Endothelial cell of umbilical vein (primary cell): ENCODE results near the gene CPA1. TPM values are rescaled to one million over a fixed set of nuclear protein-coding genes. Genes with fewer than 3 reads are reported as not detected.

ENCODE experiments used
- BruUV-seq: library from RNA; stranded (reverse); fragments of 400-500 nt; replicated peaks from 2 replicates; lab custom pipeline; 2021; lab: Mats Ljungman, UMichigan
- CTCF ChIA-PET: fragments of 300-600, 350-600 bp; sonication (Branson Sonifier 250); formaldehyde crosslinking; loops from one replicate; lab custom pipeline; 2021; ENCODE audit warnings: antibody characterized with exemption, inconsistent platforms; lab: Charles Lee
- POLR2A ChIA-PET: fragments of 300-600, 350-600 bp; sonication (Branson Sonifier 250); formaldehyde crosslinking; loops from one replicate; lab custom pipeline; 2021; ENCODE audit warnings: antibody characterized with exemption, inconsistent platforms; lab: Charles Lee
- DNase-seq: peaks from one replicate; pipeline ENCODE4 v3.0.0-alpha.2; 2011; ENCODE audit warnings: low read depth, low spot score
- FAIRE-seq: peaks from 2 replicates; lab custom pipeline; 2011; peaks lifted over from hg19 to GRCh38; lab: Jason Lieb, UNC
- H2AFZ ChIP-seq: 2 replicates; pipeline ENCODE4 v1.6.0; 2012; ENCODE audit warnings: low read depth, low read length, control low read depth, inconsistent platforms
- H3K27ac ChIP-seq: 2 replicates; pipeline ENCODE4 v1.5.1; 2011; ENCODE audit warnings: low read depth, mild to moderate bottlenecking, control low read depth, low read length, moderate library complexity; ENCODE audit not compliant: insufficient read depth
- H3K27me3 ChIP-seq, 2 experiments: 2 replicates each; pipeline versions ENCODE4 v1.6.0 to v1.6.1; 2011; ENCODE audit warnings: low read length in 2 of 2, mixed read lengths in 1 of 2; ENCODE audit not compliant: control insufficient read depth in 2 of 2, insufficient read depth in 2 of 2
- H3K36me3 ChIP-seq, 2 experiments: 2 replicates in 1 of 2; 3 replicates in 1 of 2; pipeline ENCODE4 v1.5.1; 2011; ENCODE audit warnings: low read length in 2 of 2, mild to moderate bottlenecking in 1 of 2, moderate library complexity in 1 of 2; ENCODE audit not compliant: control insufficient read depth in 2 of 2, insufficient read depth in 2 of 2; ENCODE audit errors: extremely low read depth in 1 of 2
- H3K4me1 ChIP-seq: 3 replicates; pipeline ENCODE4 v1.5.1; 2011; ENCODE audit warnings: mild to moderate bottlenecking, low read length; ENCODE audit not compliant: control insufficient read depth, insufficient read depth; ENCODE audit errors: extremely low read depth
- H3K4me2 ChIP-seq: 2 replicates; pipeline ENCODE4 v1.6.1; 2011; ENCODE audit warnings: low read length, control low read depth, mixed read lengths; ENCODE audit not compliant: insufficient read depth
- H3K4me3 ChIP-seq, 3 experiments: fragments of 200-600 bp in 1 of 3; sonication (generic), shearing (Covaris generic) in 1 of 3; replicated peaks in 1 of 3; 2 replicates each; pipeline ENCODE4 v1.5.1; 2011 to 2016; ENCODE audit warnings: control low read depth in 3 of 3, low read length in 3 of 3, mild to moderate bottlenecking in 2 of 3, inconsistent platforms in 1 of 3, low read depth in 1 of 3, moderate library complexity in 1 of 3; ENCODE audit not compliant: insufficient read depth in 1 of 3
- H3K79me2 ChIP-seq: 2 replicates; pipeline ENCODE4 v1.6.0; 2012; ENCODE audit warnings: low read length, inconsistent platforms; ENCODE audit not compliant: control insufficient read depth, insufficient read depth
- H3K9ac ChIP-seq: replicated peaks from 2 replicates; pipeline ENCODE3; 2011; ENCODE audit warnings: low read length, control low read depth; ENCODE audit not compliant: insufficient read depth; ENCODE audit errors: extremely low read depth
- H3K9me1 ChIP-seq: replicated peaks from 3 replicates; pipeline ENCODE4 v1.6.0; 2011; ENCODE audit warnings: mild to moderate bottlenecking, low read length; ENCODE audit not compliant: control insufficient read depth, insufficient read depth; ENCODE audit errors: extremely low read depth
- H3K9me3 ChIP-seq: replicated peaks from 2 replicates; pipeline ENCODE4 v1.5.1; 2012; ENCODE audit warnings: low read length, inconsistent platforms; ENCODE audit not compliant: control insufficient read depth, insufficient read depth
- H4K20me1 ChIP-seq: replicated peaks from 2 replicates; pipeline ENCODE3; 2011; ENCODE audit warnings: mild to moderate bottlenecking, low read length; ENCODE audit not compliant: control insufficient read depth, insufficient read depth; ENCODE audit errors: extremely low read depth
- EZH2 ChIP-seq: IDR thresholded peaks from 2 replicates; pipeline ENCODE4 v1.6.1; 2012; ENCODE audit warnings: borderline replicate concordance, low read depth, mild to moderate bottlenecking, moderate library complexity, low read length, inconsistent platforms; ENCODE audit not compliant: severe bottlenecking
- FOS ChIP-seq: IDR thresholded peaks from 2 replicates; pipeline ENCODE4 v1.6.1; 2011; ENCODE audit warnings: mild to moderate bottlenecking, low read length, moderate library complexity, borderline replicate concordance; ENCODE audit not compliant: insufficient read depth
- GATA2 ChIP-seq: IDR thresholded peaks from 2 replicates; pipeline ENCODE4 v1.7.0; 2011; ENCODE audit warnings: low read depth, mild to moderate bottlenecking, moderate library complexity, mixed read lengths, low read length; ENCODE audit not compliant: insufficient read length, insufficient read depth
- JUN ChIP-seq: IDR thresholded peaks from 2 replicates; pipeline ENCODE4 v1.6.1; 2011; ENCODE audit warnings: borderline replicate concordance, low read depth; ENCODE audit not compliant: insufficient read length, insufficient read depth
- MYC ChIP-seq: IDR thresholded peaks from one replicate; pipeline ENCODE4 v1.6.1; 2011; ENCODE audit warnings: mild to moderate bottlenecking, low read depth, low read length
- POLR2A ChIP-seq: IDR thresholded peaks from 2 replicates; pipeline ENCODE4 v1.6.1; 2012; ENCODE audit warnings: low read depth, mild to moderate bottlenecking, control low read depth, low read length
- POLR2AphosphoS5 ChIP-seq: IDR thresholded peaks from 2 replicates; pipeline ENCODE4 v1.6.1; 2012; ENCODE audit warnings: low read depth, mild to moderate bottlenecking, control low read depth, low read length, moderate library complexity; ENCODE audit not compliant: insufficient read depth
- dilution Hi-C: fragments of 300-500 bp; cut with MboI; formaldehyde crosslinking; loops from one replicate; pipeline ENCODE4 v1.15.0; 2019; ENCODE audit warnings: low sequenced_read_pairs; ENCODE audit not compliant: extremely low pct_ligation_motif_present
- intact Hi-C: fragments of 100-400 bp; cut with micrococcal nuclease; formaldehyde crosslinking; loops from one replicate; pipeline ENCODE4 v1.10.0; 2022
- polyA plus RNA-seq, 4 experiments: library from polyadenylated mRNA; depleted of rRNA in 3 of 4; stranded (reverse) in 3 of 4; unstranded in 1 of 4; fragments of >200 nt; gene quantifications; 2 replicates each; pipeline versions ENCODE4 v1.2.1 to v1.2.3, GENCODE V29; 2011 to 2012; ENCODE audit warnings: missing spikeins in 1 of 4
- total RNA-seq: library from RNA; stranded (reverse); gene quantifications from 2 replicates; pipeline ENCODE4 v1.2.3, GENCODE V29; 2021
- TF ChIP-seq, protein P1 (sequence below), 2 donors: IDR thresholded peaks; 1 replicate in 1 of 2; 2 replicates in 1 of 2; pipeline ENCODE4 v1.5.1; 2011; ENCODE audit warnings: low read length in 2 of 2, mild to moderate bottlenecking in 2 of 2, moderate library complexity in 2 of 2, control low read depth in 1 of 2, inconsistent platforms in 1 of 2, low read depth in 1 of 2; ENCODE audit not compliant: insufficient read depth in 1 of 2; ENCODE audit errors: extremely low read depth in 1 of 2
- TF ChIP-seq, protein P2 (sequence below): IDR thresholded peaks from 2 replicates; pipeline ENCODE4 v1.6.1; 2011; ENCODE audit not compliant: insufficient read depth, insufficient read length

CPA1 gene
- total and polyA plus RNA-seq, 2 donors (not counting 3 experiments of a cell fraction or from before 2014, with no cell fraction given) = not detected

DNA sequence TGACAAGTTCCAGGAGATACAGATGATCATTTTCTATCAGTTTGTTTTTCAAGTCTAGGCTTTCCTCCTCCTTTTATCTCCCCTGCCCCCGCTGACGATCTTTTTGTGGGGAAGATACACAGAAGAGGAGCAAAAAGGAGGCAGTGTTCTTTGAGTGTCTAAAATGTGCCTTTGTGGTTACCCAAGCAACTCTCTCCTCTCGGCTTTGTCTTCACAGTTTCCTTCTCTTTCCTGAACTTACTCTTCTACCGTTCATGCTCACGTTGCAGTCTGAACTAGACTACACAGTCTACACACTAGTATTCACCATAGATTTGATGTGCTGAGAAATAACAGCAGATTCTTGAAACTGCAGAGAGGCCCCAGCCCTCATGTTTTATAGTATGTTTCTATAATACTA, 36.9 kb downstream of the CPA1 start:
- FAIRE-seq (no peak), DNase-seq (no peak)
- no peak overlapping the region for H2AFZ ChIP-seq
- no peaks in the 10 kb centered on the region for H3K79me2 ChIP-seq
- TF ChIP-seq POLR2AphosphoS5 = no peak
- H3K4me3 ChIP-seq = no peak overlapping the region
- no peaks in the 10 kb centered on the region for H3K27me3 ChIP-seq
- H3K27ac ChIP-seq = no peak overlapping the region
- H3K36me3 ChIP-seq = no peaks in the 10 kb centered on the region
- BruUV-seq = no TSS peak
- H3K4me1 ChIP-seq = peaks cover 3% of the 10 kb centered on the region
- no peak overlapping the region for H3K9ac ChIP-seq
- H4K20me1 ChIP-seq = no peaks in the 10 kb centered on the region
- ChIA-PET CTCF (interaction anchor here (0.8 kb wide), 1 partner anchor 32 kb away, joined by 3 read pairs; no protein-coding TSS in a partner anchor), POLR2A (no interaction called here)
- H3K9me3 ChIP-seq = no peaks in the 10 kb centered on the region
- dilution Hi-C loops = no loop called here
- no peaks in the 10 kb centered on the region for H3K9me1 ChIP-seq
- H3K4me2 ChIP-seq = no peak overlapping the region
- intact Hi-C loops = no loop called here

DNA sequence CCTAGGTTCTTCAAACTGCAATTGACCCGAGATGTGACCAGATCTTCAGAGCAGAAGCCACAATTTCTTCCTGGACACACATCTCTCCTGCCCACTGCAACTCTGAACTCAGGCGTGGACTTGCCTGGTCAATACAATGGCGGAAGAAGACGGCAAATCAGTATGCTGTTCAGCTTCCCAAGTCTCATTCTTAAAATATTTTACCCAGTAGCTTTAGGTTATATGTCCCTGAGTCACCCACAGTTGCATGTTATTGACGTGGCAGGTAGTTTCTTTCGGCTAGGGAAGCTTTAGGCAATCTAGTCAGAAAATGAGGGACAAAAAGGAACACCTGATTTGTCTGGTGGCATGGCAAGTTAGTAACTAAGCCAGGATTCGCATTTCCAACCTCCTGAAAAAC, 38.0 kb downstream of the CPA1 start:
- H3K9ac ChIP-seq = no peak overlapping the region
- peaks cover 3% of the 10 kb centered on the region for H3K4me1 ChIP-seq
- no peak for FAIRE-seq
- H3K27ac ChIP-seq = no peak overlapping the region
- H3K4me2 ChIP-seq = no peak overlapping the region
- no peaks in the 10 kb centered on the region for H4K20me1 ChIP-seq
- no peak overlapping the region for H2AFZ ChIP-seq
- no peaks in the 10 kb centered on the region for H3K9me1 ChIP-seq
- intact Hi-C loops (no loop called here), dilution Hi-C loops (no loop called here)
- BruUV-seq = no TSS peak
- H3K9me3 ChIP-seq = no peaks in the 10 kb centered on the region
- TF ChIP-seq POLR2AphosphoS5 = no peak
- TF ChIP-seq, protein P1, sequence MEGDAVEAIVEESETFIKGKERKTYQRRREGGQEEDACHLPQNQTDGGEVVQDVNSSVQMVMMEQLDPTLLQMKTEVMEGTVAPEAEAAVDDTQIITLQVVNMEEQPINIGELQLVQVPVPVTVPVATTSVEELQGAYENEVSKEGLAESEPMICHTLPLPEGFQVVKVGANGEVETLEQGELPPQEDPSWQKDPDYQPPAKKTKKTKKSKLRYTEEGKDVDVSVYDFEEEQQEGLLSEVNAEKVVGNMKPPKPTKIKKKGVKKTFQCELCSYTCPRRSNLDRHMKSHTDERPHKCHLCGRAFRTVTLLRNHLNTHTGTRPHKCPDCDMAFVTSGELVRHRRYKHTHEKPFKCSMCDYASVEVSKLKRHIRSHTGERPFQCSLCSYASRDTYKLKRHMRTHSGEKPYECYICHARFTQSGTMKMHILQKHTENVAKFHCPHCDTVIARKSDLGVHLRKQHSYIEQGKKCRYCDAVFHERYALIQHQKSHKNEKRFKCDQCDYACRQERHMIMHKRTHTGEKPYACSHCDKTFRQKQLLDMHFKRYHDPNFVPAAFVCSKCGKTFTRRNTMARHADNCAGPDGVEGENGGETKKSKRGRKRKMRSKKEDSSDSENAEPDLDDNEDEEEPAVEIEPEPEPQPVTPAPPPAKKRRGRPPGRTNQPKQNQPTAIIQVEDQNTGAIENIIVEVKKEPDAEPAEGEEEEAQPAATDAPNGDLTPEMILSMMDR (IDR thresholded peaks at IDR 0.05; ENCODE audit: extremely low read depth in 1 of 2, insufficient read depth in 1 of 2, low read depth in 1 of 2, low read length in 2 of 2) = no peak
- no peak for TF ChIP-seq POLR2A
- no peak for TF ChIP-seq FOS
- TF ChIP-seq EZH2 = no peak
- no peak for TF ChIP-seq GATA2
- TF ChIP-seq MYC = no peak
- TF ChIP-seq, protein P2, sequence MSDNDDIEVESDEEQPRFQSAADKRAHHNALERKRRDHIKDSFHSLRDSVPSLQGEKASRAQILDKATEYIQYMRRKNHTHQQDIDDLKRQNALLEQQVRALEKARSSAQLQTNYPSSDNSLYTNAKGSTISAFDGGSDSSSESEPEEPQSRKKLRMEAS = no peak
- TF ChIP-seq JUN = no peak
- CTCF ChIA-PET = no interaction called here
- no peaks in the 10 kb centered on the region for H3K27me3 ChIP-seq
- H3K36me3 ChIP-seq = no peaks in the 10 kb centered on the region
- POLR2A ChIA-PET = no interaction called here
- no peak for DNase-seq
- no peak overlapping the region for H3K4me3 ChIP-seq
- no peaks in the 10 kb centered on the region for H3K79me2 ChIP-seq
